22Rv1 (cell line): Measurements from ENCODE around the gene C20orf96.
A peak's percentile ranks its signal among the peaks of the same experiment; 100 is the strongest.

Source experiments
- H3K27ac ChIP-seq: fragments of 450-650 bp; 2 replicates; pipeline ENCODE4 v1.5.1; 2017
- CTCF ChIP-seq: fragments of 450-650 bp; IDR thresholded peaks from 2 replicates; pipeline ENCODE4 v1.5.1; 2017; ENCODE audit warnings: mild to moderate bottlenecking
- ZFX ChIP-seq: fragments of 450-650 bp; IDR thresholded peaks from 2 replicates; pipeline ENCODE4 v1.6.1; 2017; ENCODE audit warnings: antibody characterized with exemption, borderline replicate concordance

The C20orf96 gene

DNA sequence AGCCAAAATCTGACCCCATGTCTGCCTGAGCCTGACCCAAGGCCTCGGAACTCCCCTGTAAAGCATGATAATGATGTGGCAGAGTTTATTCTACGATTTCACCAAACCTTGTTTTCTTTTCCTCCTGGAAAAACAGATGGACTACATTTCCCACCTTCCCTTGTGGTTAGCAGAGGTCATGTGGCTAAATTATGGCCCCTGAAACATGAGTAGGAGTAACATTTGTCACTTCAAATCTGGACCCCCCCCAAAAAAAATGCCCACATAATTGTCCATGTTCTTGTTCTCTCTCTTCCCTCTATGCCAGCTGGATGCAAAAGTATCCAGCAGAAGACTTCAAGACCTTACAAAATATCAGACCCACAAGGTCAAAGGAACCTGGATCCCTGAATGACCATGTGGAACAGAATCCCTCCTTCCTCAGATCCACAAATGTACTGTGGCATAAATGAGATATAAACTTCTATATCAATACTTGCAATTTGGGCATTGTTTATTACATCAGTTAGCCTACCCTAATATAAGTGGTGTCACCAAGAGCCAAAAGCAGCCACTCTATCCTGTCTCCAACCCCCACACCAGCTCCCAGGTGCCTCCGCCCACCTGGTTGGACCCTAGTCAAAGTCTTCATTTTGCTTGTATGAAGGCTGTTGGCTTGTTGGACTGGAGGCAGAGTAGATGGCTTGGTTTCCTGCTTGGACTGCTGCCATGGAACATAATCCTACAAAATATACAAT is 1.4 kb downstream of the C20orf96 start:
- TF ChIP-seq ZFX (no peak), CTCF (no peak)
- H3K27ac ChIP-seq, result peak overlapping the region; percentile 76

GRCh38 chr20:286508-286907 is 4.0 kb downstream of the C20orf96 start:
- H3K27ac ChIP-seq, result no peak overlapping the region
- no peak for TF ChIP-seq CTCF
- no peak for TF ChIP-seq ZFX

- no peak overlapping the region for H3K27ac ChIP-seq
These were observed 6.4 kb downstream of the C20orf96 start for GRCh38 chr20:284172-284571.

GRCh38 chr20:278607-279571 is 11.7 kb downstream of the C20orf96 start:
- TF ChIP-seq CTCF, result no peak
- TF ChIP-seq ZFX, result no peak
- no peak overlapping the region for H3K27ac ChIP-seq

More at GRCh38 chr20:284172-284571, 6.4 kb downstream of the C20orf96 start:
- TF ChIP-seq ZFX, result no peak
- no peak for TF ChIP-seq CTCF

GRCh38 chr20:278181-278580 is 12.4 kb downstream of the C20orf96 start:
- TF ChIP-seq ZFX, result no peak
- no peak for TF ChIP-seq CTCF
- no peak overlapping the region for H3K27ac ChIP-seq

DNA sequence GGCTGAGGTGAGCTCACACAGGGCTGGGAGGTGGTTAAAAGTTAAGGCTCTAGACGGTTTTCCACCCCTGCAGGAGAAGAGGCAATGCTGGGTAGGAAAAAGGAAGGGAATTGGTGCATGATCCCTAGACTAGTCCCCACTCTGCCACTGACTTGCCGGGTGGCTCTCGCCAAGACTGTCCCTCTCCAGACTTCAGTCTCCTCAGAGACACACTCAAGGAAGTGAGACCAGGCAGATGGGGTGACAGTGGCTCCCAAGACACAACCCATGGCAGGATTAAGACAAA is 13.1 kb downstream of the C20orf96 start:
- no peak overlapping the region for H3K27ac ChIP-seq
- TF ChIP-seq CTCF (no peak), ZFX (no peak)
